ENCODE measurements around the gene RBMS1. TPM values are rescaled to one million over a fixed set of nuclear protein-coding genes. Genes with fewer than 3 reads are reported as not detected.

Gene RBMS1, protein sequence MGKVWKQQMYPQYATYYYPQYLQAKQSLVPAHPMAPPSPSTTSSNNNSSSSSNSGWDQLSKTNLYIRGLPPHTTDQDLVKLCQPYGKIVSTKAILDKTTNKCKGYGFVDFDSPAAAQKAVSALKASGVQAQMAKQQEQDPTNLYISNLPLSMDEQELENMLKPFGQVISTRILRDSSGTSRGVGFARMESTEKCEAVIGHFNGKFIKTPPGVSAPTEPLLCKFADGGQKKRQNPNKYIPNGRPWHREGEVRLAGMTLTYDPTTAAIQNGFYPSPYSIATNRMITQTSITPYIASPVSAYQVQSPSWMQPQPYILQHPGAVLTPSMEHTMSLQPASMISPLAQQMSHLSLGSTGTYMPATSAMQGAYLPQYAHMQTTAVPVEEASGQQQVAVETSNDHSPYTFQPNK
- 119 TPM for total RNA-seq

DNA sequence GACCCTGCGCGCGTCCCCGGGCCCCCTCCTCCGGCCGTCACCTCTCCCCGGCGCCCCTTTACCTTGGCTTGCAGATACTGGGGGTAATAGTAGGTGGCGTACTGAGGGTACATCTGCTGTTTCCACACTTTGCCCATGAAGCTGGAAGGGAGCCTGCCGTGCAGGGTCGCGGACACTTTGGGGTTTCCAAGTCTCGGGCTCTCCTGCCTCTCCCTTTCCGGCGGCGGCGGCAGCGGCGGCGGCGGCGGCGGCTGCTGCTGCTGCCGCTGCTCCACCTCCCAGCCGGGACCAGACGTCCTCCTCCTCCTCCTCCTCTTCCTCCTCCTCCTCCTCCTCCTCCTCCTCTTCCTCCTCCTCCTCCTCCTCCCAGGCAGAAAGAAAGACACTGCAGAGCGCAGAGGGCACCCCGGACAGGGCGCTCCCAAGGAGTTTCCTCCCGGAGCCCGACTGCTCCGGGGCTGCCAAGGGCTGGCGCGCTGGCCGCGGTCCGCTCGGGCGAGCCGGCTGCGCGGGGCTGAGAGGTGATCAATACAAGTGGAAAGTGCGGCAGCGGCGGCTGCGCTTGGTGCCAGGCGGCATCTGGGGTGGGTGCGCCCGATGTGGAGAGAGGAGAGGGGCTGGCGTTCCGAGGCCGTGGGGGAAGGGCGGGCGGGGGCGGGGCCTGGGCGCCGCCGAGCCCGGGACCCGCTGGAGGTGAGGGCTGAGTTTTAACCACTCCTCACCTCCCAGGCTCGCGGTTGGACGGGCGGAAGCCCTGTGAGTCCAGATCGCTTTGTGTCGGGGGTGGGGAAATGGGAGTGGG, at the start of gene RBMS1:
RBMS1 (minus strand) TSS at position 581 of the 802 bp plus-strand sequence; CDS start at position 137, 444 bp downstream.
- ATAC-seq (peak; percentile 71), DNase-seq (ENCODE audit: low spot score) (peak; percentile 78)
- intact Hi-C loops (cut with DNase I) = no loop called here

DNA sequence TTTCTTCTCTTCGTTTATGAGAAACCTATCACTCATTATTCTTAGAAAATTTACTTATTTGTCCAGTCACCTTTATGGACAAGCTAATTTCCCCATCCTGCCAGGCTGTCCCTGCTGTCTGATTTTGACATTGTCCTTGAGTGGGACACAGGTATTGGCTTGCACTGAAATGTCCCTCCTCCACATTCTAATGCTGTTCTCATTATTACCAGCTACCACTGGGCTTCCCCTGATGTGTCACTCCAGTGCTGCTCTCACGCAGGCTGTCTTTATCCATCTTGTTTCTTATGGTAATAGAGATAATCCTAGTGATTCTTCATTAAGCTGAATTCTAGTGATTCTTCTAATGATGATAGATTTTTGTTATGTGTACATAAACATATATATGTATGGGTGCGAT, 48.1 kb upstream of the RBMS1 start:
- ATAC-seq (no peak), DNase-seq (ENCODE audit: low spot score) (no peak)
- intact Hi-C loops (cut with DNase I) = no loop called here

DNA sequence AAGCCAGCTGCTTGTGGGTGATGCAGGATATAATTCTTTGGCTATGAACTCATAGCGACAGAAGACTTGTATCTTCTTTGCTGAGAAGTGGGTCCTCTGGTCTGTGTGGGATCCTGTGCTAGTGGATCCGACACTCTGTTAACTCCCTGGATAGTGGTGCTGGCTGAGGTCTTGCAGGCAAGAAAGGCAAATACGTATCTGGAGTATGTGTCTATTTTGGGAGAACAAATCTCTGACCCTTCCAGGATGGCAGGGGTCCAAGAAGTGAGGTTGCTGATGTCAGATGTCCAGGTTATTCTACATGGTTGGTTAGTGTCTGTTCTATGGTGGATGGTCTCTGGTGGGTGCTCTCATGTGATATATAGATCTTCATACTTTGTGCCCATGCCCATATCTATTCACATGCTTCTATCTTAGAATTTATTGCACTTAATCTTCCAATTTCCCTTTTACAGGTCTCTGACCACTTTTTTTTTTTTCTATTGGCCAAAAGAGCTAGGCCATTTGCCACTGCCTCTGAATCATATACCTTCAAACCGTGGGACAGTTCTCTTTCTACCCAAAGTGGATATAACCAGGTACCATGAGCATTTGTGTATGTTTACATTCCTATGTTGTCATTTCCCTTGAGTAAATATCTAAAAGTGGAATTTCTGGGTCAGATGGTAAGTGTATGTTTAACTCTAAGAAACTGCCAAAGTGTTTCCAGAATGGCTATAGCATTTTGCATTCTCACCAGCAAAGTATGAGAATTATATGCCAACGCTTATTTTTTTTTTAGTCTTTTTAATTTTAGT, 45.1 kb upstream of the RBMS1 start:
- DNase-seq (ENCODE audit: low spot score) (no peak), ATAC-seq (no peak)
- intact Hi-C loops (cut with DNase I) = no loop called here

DNA sequence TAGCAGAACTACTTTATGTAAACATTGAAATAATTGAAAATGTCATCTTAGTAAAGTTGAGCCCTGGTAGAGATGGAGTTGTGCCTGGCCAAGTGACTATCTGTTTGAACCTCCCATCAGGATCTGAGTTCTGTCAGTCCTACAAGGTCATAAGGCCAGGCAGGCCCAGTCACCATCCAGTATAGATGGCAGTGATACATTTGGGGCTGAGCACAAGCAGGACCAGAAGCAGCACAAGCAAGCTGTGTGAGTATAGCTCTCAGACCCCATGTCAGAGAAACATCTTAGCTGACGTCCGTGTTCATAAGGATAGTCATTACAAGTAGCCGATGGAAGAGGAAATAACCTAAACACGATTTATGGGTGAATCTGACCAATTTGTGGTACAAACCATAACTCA, 44.5 kb upstream of the RBMS1 start:
- DNase-seq (ENCODE audit: low spot score) (no peak), ATAC-seq (no peak)
- intact Hi-C loops (cut with DNase I) = no loop called here

DNA sequence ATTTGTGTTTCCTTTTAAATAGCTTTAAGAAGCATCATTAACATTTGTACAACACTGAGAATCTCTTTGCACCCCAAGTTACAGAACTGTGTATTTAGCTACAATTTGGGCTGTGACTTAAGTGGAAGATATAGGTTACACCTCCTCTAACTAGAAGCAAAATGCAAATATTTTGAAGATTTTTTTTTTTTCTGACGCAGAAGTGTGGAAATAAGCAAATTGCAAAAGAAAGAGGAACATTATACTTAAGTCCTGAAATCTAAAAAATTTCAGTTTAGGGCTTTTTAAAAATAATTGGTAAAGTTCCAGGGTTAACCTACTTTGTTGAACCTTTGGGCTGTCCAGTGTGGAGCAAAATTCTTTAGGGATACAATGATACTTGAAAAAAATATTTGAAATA, 41.4 kb upstream of the RBMS1 start:
- DNase-seq (ENCODE audit: low spot score) (no peak), ATAC-seq (no peak)
- intact Hi-C loops (cut with DNase I) = no loop called here

DNA sequence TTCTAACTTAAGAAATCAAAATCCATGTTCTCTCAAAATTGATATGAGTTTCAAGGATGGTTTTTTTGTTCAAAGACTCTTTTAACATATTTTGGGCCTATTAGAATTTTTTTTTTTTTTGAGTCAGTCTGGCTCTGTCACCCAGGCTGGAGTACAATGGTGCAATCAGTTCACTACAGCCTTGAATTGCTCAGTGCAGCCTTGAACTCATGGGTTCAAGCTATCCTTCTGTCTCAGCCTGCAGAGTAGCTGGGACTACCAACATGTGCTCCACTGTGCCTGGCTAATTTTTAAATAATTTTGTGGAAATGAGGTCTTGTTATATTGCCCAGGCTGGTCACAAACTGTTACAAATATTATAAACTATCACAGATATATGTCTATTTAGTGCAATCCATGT, 40.6 kb upstream of the RBMS1 start:
- DNase-seq (ENCODE audit: low spot score) (no peak), ATAC-seq (no peak)
- intact Hi-C loops (cut with DNase I) = no loop called here

DNA sequence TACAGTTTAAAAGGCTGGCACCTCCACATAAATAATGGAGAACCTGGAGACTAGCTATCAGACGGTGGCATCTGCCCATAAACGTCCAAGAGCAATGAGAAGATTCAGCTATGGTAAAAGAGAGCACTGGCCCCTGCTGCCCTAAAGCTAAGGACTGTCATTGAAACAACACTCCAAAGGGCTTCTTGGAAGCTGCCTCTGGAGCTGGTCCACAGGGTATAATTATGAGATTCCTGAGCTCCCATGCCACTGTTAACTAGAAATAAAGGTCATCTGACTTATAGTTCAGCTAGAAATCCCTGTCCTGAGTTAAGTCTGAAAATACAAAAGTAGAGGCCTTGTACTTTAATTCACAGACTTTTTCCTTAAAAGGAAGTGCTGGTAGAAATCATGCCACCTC, 39.9 kb upstream of the RBMS1 start:
- peak; percentile 36 for ATAC-seq
- intact Hi-C loops (cut with DNase I) = no loop called here
- no peak for DNase-seq (ENCODE audit: low spot score)

DNA sequence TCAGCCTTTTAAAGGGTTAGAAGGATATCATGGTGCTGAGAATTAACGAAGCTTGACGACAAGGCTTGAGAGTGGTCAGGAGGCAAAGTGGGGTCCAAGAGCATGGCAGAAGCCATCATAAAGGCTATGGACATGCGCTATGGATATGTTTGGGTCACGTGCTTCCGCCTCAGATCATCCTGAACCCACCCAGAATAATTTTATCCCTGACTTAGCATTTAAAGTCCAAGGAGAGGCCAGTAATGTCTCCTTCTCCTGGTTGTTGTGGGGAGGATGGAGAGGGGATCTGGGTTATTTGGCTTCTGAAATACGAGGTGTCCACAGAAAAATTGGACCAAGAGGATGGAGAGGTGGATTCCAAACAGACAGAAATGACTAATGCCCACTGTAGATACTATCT, 38.8 kb upstream of the RBMS1 start:
- intact Hi-C loops (cut with DNase I) = no loop called here
- no peak for DNase-seq (ENCODE audit: low spot score)
- ATAC-seq = no peak

DNA sequence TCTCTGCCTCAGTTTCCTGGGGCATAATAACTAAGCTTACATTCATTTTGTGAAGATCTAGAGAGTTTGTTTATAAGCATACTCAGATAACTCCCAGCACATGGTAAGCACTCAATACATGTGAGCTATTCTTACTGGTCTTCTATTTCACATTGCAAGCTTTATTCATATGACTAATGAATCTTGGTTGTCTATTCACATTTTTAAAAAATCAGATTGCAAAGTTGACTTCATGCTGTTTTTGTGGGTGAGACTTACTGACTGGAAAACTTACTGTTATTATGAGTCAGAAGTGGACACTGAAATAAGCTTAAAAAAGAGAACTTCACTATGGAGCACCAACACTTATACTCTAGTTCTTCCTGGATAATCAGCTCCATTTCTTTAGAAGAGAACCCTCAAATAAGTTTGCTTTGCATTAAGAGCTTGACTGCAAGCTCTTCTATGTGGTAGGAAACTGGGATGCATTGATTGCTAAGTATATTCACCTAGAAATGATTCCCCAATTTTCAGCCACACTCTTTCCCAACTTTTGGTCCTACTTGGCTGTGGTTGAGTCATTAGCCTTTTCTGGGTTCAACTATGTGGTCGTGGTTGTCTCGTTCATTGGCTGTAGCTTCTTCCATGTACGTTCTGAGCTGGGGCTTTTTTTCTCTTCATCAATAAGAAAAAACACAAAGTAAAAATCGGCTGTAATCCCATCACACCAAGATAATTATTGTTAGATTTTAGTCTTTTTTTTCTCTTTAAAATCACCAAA, 29.5 kb upstream of the RBMS1 start:
- ATAC-seq (no peak), DNase-seq (ENCODE audit: low spot score) (no peak)
- intact Hi-C loops (cut with DNase I) = no loop called here

DNA sequence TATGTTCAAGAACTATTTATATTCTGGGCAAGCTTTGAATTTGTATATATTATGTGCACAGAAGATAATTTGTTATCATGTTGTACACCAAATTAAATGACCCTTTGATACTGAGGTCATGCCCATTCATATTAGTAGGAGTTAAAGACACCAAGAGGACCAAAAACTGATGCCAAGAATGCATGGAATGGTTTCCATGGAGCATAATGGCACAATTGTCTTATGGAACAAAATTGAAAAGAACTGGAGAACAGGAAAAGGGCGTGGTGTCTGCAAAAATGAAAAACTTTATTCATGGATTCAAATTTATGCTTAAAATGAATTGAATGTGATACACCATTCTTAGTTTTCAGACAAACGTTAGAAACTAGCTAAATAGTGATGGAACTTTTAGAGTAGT, 24.1 kb upstream of the RBMS1 start:
- ATAC-seq (no peak), DNase-seq (ENCODE audit: low spot score) (no peak)
- intact Hi-C loops (cut with DNase I) = no loop called here

DNA sequence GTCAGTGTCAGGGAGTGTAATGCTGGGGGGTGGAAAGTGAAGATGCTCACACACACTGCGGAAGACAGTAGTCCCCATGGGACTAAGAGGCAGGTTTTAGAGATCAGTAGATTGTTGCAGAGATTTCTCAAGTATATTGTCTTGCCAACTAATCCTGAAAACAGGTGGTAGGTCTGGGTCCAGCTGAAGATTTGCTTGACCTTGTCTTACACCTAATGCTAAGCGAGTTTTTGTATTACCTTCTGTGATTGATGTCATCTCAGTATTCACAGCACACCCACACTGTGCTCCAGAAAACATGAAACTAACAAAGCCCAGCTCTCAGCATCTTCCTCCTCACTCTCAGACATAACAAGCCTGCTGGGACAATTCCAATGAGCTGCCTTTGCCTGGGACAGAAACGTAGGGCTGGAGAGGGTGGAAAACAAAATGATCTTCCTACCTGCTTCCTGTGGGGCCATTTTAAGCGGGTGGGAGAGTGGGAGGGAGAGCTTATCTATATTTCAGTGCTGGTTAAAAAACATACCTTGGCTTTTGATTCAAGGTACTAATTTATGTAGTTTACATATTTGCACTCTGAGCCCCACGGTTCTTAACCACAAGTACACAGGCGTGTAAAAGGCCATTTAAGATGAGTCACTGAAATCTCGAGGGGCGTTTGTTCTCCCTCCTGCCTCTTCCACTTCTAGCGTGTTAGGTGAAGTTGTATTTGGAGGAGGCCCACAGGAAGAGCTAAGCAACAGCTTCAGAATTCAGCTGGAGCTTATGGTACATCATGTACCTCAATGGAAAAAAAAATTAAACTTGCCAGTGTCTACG, 23.1 kb upstream of the RBMS1 start:
- DNase-seq (ENCODE audit: low spot score) = no peak
- peak; percentile 62 for ATAC-seq
- intact Hi-C loops (cut with DNase I) = no loop called here

DNA sequence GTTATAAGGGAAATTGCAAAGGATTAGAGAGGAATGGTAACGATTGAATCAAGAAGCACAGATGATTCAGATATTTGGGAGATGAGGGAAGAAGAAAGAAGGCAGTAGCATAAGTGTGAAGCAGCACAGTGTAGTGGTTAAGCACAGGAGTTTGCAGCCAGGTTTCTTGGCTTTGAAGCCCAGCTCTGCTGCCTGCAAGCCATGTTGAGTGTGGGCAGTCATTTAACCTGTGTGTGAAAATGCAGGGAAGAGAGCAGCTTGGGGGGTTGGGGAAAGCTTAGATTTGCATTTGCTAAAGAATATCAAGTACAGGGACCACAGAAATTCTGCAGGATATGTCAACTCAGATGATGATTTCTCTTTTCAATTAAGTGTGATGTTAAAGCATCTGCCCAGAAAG, 21.5 kb upstream of the RBMS1 start:
- intact Hi-C loops (cut with DNase I) = no loop called here
- no peak for DNase-seq (ENCODE audit: low spot score)
- ATAC-seq = no peak

DNA sequence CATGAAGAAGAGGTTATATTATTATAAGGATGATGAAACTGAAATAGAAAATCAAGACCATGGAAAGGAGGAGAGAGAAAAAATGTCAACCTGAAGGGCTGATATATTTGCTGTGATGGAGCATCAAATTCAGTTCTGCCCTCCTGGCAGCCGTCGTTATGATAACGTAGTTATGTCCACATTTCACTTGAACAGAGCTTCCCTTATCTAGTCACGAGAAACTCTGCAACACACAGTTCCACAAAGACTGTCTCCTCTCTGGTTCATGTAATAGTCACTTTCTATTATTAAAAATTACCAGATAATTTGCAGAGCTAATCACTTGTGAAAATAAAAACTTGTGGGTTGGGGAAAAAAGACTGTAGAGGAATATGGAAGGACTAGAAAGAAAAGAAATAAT, 19.5 kb upstream of the RBMS1 start:
- intact Hi-C loops (cut with DNase I) = no loop called here
- ATAC-seq = no peak
- no peak for DNase-seq (ENCODE audit: low spot score)

DNA sequence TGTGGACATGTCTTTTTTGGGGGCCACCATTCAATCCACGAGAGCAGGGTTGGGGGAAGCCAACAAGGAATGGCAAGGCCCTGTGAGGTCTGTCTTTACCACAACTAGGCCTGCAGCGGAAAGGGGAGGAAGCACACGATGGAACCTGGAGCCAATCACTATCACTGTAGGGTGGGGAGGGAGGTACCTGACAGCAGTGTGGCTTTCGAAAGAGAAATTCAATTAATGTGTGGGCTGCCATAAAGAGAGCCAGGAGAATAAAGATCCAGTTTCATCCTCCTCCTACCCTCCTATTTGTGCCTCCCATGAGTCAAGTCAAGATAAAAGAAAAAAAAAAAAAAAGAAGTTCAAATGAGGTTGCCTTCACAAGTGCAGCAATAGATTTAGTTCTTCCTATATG, 18.9 kb upstream of the RBMS1 start:
- no peak for ATAC-seq
- intact Hi-C loops (cut with DNase I) = no loop called here

DNA sequence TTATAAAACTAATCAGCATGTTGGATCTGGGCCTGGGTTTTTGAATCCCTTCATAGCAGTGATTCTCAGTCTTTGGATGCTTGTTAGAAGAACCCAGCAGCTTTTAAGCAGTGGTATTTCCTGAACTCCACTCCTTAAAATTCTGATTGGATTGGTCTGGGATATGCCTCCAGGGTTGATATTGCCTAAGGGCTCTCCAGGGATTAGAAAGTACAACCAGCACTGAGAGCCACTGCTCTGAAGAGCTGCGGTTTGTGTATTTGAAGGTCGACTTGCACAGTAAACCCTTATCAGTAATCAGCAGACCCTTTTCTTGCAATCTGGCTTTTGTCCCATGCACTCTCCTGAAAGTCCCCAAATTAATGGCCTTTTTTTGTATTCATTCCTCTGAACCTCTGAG, 17.0 kb upstream of the RBMS1 start:
- ATAC-seq (peak; percentile 87), DNase-seq (ENCODE audit: low spot score) (no peak)
- intact Hi-C loops (cut with DNase I) = no loop called here

More for the DNA sequence above, 18.9 kb upstream of the RBMS1 start:
- no peak for DNase-seq (ENCODE audit: low spot score)

DNA sequence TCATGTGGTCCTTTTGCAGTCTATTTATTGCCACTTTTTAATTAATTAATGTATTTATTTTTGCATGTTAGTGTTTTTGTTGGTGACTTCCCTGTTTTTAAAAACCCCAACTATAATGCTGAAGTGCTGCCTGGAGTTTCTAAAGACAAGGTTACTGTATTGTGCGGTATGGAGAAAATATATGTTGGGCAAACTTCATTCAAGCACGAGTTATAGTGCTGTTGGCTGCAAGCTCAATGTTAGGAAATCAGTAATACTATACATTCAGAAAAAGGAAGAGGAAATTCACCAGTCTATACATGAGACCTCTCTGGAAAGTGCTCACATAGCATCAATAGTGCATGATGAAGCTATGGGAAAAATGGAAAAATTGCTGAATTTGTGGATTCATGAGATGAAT, 15.4 kb upstream of the RBMS1 start:
- intact Hi-C loops (cut with DNase I) = no loop called here
- ATAC-seq = no peak
- no peak for DNase-seq (ENCODE audit: low spot score)

DNA sequence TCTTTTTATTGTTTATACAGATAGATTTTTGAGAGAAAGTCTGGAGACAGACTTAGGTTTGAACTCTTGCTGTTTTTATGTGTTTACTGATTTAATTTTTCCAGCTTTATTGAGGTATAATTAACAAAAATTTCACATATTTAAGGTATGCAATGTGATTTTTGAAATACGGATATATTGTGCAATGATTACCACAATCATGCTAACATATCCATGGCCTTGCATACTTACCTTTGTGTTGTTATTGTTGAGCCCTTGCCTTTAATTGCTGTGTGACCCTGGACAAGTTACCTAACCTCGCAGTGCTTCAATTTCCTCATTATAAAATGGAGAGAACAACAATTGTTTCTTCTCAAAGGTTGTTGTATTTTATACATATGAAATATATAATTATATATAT, 13.9 kb upstream of the RBMS1 start:
- ATAC-seq (no peak), DNase-seq (ENCODE audit: low spot score) (no peak)
- intact Hi-C loops (cut with DNase I) = no loop called here

DNA sequence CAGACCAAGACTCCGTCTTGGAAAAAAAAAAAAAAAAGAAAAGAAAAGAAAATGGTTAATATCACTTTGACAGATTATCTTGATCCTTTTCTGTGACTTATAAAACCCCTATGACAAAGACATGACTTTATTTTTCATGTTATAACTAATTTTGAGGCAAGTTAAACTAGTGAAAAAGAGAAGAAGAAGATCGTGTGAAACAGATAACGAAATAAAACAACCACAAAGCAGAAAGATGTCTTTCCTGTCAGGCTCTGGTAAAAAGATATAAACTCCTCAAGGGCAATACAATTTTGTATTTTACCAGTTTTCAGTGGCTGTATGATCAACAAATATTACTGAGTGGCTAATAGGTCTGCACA, 13.4 kb upstream of the RBMS1 start:
- intact Hi-C loops (cut with DNase I) = no loop called here
- DNase-seq (ENCODE audit: low spot score) (no peak), ATAC-seq (no peak)

Measured in sciatic nerve (tissue), 2 donors.